Sigmoid colon (tissue), 7 donors: Measurements from ENCODE around the gene DSCAM. TPM values are rescaled to one million over a fixed set of nuclear protein-coding genes. Genes with fewer than 3 reads are reported as not detected.

Source experiments
- DNase-seq: peaks from one replicate; pipeline ENCODE4 v3.0.0-alpha.2; 2019
- H3K27ac ChIP-seq, 4 donors: fragments of 200-600 bp; sonication (generic); one replicate each; pipeline ENCODE4 v1.5.1; 2016 to 2019; ENCODE audit warnings: mild to moderate bottlenecking in 1 of 4
- H3K27me3 ChIP-seq, 3 donors: fragments of 200-600 bp; sonication (generic); one replicate each; pipeline ENCODE4 v1.5.1; 2019; ENCODE audit warnings: mild to moderate bottlenecking in 1 of 3
- H3K36me3 ChIP-seq, 4 donors: fragments of 200-600 bp; sonication (generic); one replicate each; pipeline ENCODE4 v1.5.1; 2016 to 2019
- H3K4me1 ChIP-seq, 4 donors: fragments of 200-600 bp; sonication (generic); one replicate each; pipeline ENCODE4 v1.5.1; 2017 to 2019
- H3K4me3 ChIP-seq, 4 donors: fragments of 200-600 bp; sonication (generic); one replicate each; pipeline ENCODE4 v1.5.1; 2017 to 2019; ENCODE audit warnings: mild to moderate bottlenecking in 2 of 4, moderate library complexity in 1 of 4
- H3K9me3 ChIP-seq, 4 donors: fragments of 200-600 bp in 3 of 4; sonication (generic) in 3 of 4; one replicate each; pipeline versions ENCODE4 v1.5.1 to v1.6.1; 2013 to 2019
- CTCF ChIP-seq, 4 experiments: fragments of 450-650 bp in 3 of 4; fragments of 200-600 bp in 1 of 4; IDR thresholded peaks; one replicate each; pipeline ENCODE4 v1.5.1; 2016 to 2019; ENCODE audit warnings: antibody characterized with exemption in 4 of 4, mild to moderate bottlenecking in 3 of 4, moderate library complexity in 2 of 4
- EP300 ChIP-seq, 4 donors: sonication (generic); formaldehyde crosslinking; IDR thresholded peaks; one replicate each; pipeline ENCODE4 v1.6.1; 2017; ENCODE audit warnings: antibody characterized with exemption in 4 of 4
- POLR2A ChIP-seq, 2 donors: fragments of 450-650 bp; IDR thresholded peaks; one replicate each; pipeline ENCODE4 v1.6.1; 2016; ENCODE audit warnings: antibody characterized with exemption in 2 of 2, mild to moderate bottlenecking in 2 of 2, moderate library complexity in 2 of 2
- POLR2AphosphoS5 ChIP-seq, 4 donors: sonication (generic); formaldehyde crosslinking; IDR thresholded peaks; one replicate each; pipeline ENCODE4 v1.6.1; 2017; ENCODE audit warnings: antibody characterized with exemption in 4 of 4
- WGBS, 2 donors: extraction: QIAGEN DNeasy Blood & Tissue Kit; methylation state at CpG; one replicate each; pipeline ENCODE4 v1.1.7; 2013; 5-methylcytosine and 5-hydroxymethylcytosine counted together
- intact Hi-C: fragments of 100-400 bp; cut with DNase I; formaldehyde crosslinking; loops from one replicate; pipeline ENCODE4 v1.15.1; 2023
- polyA plus RNA-seq, 3 donors: library from polyadenylated mRNA; stranded (reverse); fragments of 200-250 nt; gene quantifications; one replicate each; pipeline ENCODE4 v1.2.3, GENCODE V29; 2013
- total RNA-seq, 4 donors: library from RNA; depleted of rRNA; stranded (reverse); fragments of >200 nt; gene quantifications; one replicate each; pipeline ENCODE4 v1.1.0, GENCODE V29; 2016
- donor health status: healthy with polysubstance abuse.
- donor health status: Bipolar disorder and iron deficiency.
- donor health status: healthy.

The DSCAM gene
- total and polyA plus RNA-seq, 7 donors, result 0.17 to 0.55 (median 0.33) TPM; not detected in 2

GRCh38 chr21:40020651-40021050 is 826.3 kb downstream of the DSCAM start:
- Histone ChIP-seq H3K9me3 (no peaks in the 10 kb centered on the region), H3K27me3 (no peaks in the 10 kb centered on the region), H3K27ac (no peak overlapping the region), H3K36me3 (no peaks in the 10 kb centered on the region), H3K4me1 (no peaks in the 10 kb centered on the region), H3K4me3 (no peak overlapping the region)
- 89 to 90% methylated on average over 3 of the region's 3 CpGs for WGBS, 2 donors
- no peak for DNase-seq
- no peak for TF ChIP-seq POLR2AphosphoS5 (IDR thresholded peaks at IDR 0.05)
- no peak for TF ChIP-seq POLR2A (IDR thresholded peaks at IDR 0.05)
- no peak for TF ChIP-seq EP300 (IDR thresholded peaks at IDR 0.05)
- TF ChIP-seq CTCF (IDR thresholded peaks at IDR 0.05), result no peak
- intact Hi-C loops, result no loop called here

- Histone ChIP-seq H3K4me1 (peaks cover 0 to 10% (median 2%) of the 10 kb centered on the region in 4 donors), H3K27ac (no peak overlapping the region), H3K4me3 (no peak overlapping the region), H3K27me3 (no peaks in the 10 kb centered on the region), H3K9me3 (no peaks in the 10 kb centered on the region), H3K36me3 (no peaks in the 10 kb centered on the region)
- DNase-seq, result no peak
- TF ChIP-seq EP300 (IDR thresholded peaks at IDR 0.05), result no peak
- intact Hi-C loops, result no loop called here
- WGBS, 2 donors, result 89 to 94% methylated on average over 3 of the region's 3 CpGs
Measured at GRCh38 chr21:40018871-40019475, 828.0 kb downstream of the DSCAM start.

DNA sequence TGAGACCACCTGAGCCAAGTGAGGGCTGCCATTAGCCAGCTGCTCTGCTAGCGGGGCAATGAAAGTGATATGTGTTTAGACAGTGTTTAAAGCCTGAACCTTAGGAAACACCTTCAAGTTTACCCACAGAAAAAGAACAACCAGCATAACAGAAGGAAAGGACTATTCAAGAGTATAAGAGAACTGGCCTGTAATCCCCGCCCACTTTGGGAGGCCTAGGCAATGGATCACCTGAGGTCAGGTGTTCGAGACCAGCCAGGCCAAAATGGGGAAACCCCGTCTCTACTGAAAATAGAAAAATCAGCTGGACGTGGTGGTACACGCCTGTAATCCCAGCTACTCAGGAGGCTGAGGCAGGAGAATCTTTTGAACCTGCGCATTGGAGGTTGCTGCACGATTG is 830.3 kb downstream of the DSCAM start:
- no peaks in the 10 kb centered on the region for H3K9me3 ChIP-seq
- H3K27ac ChIP-seq, result no peak overlapping the region
- TF ChIP-seq EP300 (IDR thresholded peaks at IDR 0.05), result no peak
- TF ChIP-seq POLR2A (IDR thresholded peaks at IDR 0.05), result no peak
- TF ChIP-seq CTCF (IDR thresholded peaks at IDR 0.05), result no peak
- TF ChIP-seq POLR2AphosphoS5 (IDR thresholded peaks at IDR 0.05), result no peak
- peaks cover 0 to 16% (median 2%) of the 10 kb centered on the region in 4 donors for H3K4me1 ChIP-seq
- intact Hi-C loops, result no loop called here
- H3K4me3 ChIP-seq, result no peak overlapping the region
- no peaks in the 10 kb centered on the region for H3K36me3 ChIP-seq
- no peak for DNase-seq
- H3K27me3 ChIP-seq, result no peaks in the 10 kb centered on the region
- 83 to 90% methylated on average over 8 of the region's 8 CpGs for WGBS, 2 donors

DNA sequence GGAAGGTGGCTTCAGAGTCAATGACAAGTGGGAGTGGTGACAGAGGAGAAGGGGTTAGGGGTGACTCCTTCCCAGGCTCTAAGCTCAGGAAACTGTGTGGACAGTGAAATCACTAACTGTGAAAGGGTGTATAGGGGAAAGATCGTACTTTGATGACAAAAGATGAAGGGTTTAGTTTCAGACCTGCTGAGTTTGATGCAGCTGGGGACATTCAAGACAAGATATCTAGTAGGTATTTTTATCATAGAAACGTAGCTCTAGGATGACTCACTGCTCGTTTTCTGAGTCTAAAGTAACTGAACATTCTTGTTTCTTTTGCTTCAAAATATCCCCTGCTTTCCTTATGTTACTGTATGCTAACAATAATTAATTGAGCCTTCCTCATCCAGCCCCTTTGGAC is 830.7 kb downstream of the DSCAM start:
- H3K4me3 ChIP-seq, result no peak overlapping the region
- no peaks in the 10 kb centered on the region for H3K27me3 ChIP-seq
- intact Hi-C loops, result no loop called here
- 48 to 67% methylated on average over 3 of the region's 3 CpGs for WGBS, 2 donors
- DNase-seq, result no peak
- no peaks in the 10 kb centered on the region for H3K36me3 ChIP-seq
- H3K4me1 ChIP-seq, result peaks cover 0 to 20% (median 5%) of the 10 kb centered on the region in 4 donors
- H3K9me3 ChIP-seq, result no peaks in the 10 kb centered on the region
- TF ChIP-seq CTCF (IDR thresholded peaks at IDR 0.05), result no peak
- TF ChIP-seq POLR2AphosphoS5 (IDR thresholded peaks at IDR 0.05), result no peak
- no peak for TF ChIP-seq EP300 (IDR thresholded peaks at IDR 0.05)
- TF ChIP-seq POLR2A (IDR thresholded peaks at IDR 0.05), result no peak
- H3K27ac ChIP-seq, result no peak overlapping the region

DNA sequence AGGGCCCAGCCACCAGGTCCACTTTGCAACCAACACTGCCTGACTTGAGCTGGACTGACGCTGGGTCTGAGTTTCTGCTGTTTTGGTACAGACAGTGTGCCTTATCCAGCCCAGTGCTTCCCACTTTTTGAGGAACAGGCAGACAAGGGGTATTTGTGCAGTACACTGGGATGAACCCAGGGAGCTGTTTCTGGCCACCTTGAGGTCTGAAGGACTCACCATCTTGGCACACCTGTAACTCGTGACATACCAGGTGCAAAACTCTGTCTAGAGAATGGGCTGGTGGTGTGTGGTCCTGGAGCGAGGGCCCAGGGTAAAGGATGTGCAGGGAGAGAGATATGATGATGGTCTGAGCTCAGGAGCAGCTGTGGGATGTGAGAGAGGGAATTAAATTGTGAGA is 831.1 kb downstream of the DSCAM start:
- WGBS, 2 donors, result 65 to 83% methylated on average over 3 of the region's 3 CpGs
- Histone ChIP-seq H3K4me1 (peaks cover 0 to 23% (median 6%) of the 10 kb centered on the region in 4 donors), H3K4me3 (no peak overlapping the region), H3K27ac (no peak overlapping the region), H3K27me3 (no peaks in the 10 kb centered on the region), H3K36me3 (no peaks in the 10 kb centered on the region), H3K9me3 (no peaks in the 10 kb centered on the region)
- TF ChIP-seq POLR2A (IDR thresholded peaks at IDR 0.05) (no peak), POLR2AphosphoS5 (IDR thresholded peaks at IDR 0.05) (no peak), EP300 (IDR thresholded peaks at IDR 0.05) (no peak), CTCF (IDR thresholded peaks at IDR 0.05) (no peak)
- no peak for DNase-seq
- intact Hi-C loops, result no loop called here
